Measurements from ENCODE around the gene ROPN1. TPM values are rescaled to one million over a fixed set of nuclear protein-coding genes. Genes with fewer than 3 reads are reported as not detected.
"Not testable (repeated sequence)": the region's sequence is repeated elsewhere in the genome, so short reads cannot be mapped to it uniquely, and the experiment has no call there.

The ROPN1 gene
- total RNA-seq, 2 experiments from 2014 or later, result not detected

GRCh38 chr3:124019291-124019690 is 27.4 kb upstream of the ROPN1 start:
- DNase-seq, result no peak
- ChIA-PET POLR2A (no interaction called here), CTCF (interaction anchor here (1.0 kb wide), 1 partner anchor 14 kb away, joined by 3 read pairs; the partner anchor contains the start of gene KALRN)
- Mint-ChIP-seq H3K4me3 (no peak overlapping the region), H3K27me3 (peaks cover 27% of the 10 kb centered on the region), H3K27ac (no peak overlapping the region), H3K4me1 (no peaks in the 10 kb centered on the region), H3K36me3 (ENCODE audit: low read depth) (no peaks in the 10 kb centered on the region), H3K9me3 (no peaks in the 10 kb centered on the region)

- H3K36me3 Mint-ChIP-seq (ENCODE audit: low read depth); H3K9me3 Mint-ChIP-seq; H3K4me1 Mint-ChIP-seq; DNase-seq; CTCF ChIA-PET; H3K27ac Mint-ChIP-seq; H3K4me3 Mint-ChIP-seq; POLR2A ChIA-PET: not testable (repeated sequence)
- peaks cover 27% of the 10 kb centered on the region for H3K27me3 Mint-ChIP-seq
Measured at GRCh38 chr3:124017502-124017901, 25.6 kb upstream of the ROPN1 start.

GRCh38 chr3:124016483-124016882 is 24.6 kb upstream of the ROPN1 start:
- CTCF ChIA-PET, result interaction anchor here (1.0 to 1.5 kb wide), 3 partner anchors 10 to 64 kb away, joined by 3 to 4 read pairs (median 4); partner anchors contain the start of gene KALRN
- H3K4me1 Mint-ChIP-seq; H3K27ac Mint-ChIP-seq; H3K4me3 Mint-ChIP-seq; POLR2A ChIA-PET; H3K36me3 Mint-ChIP-seq (ENCODE audit: low read depth); DNase-seq; H3K9me3 Mint-ChIP-seq: not testable (repeated sequence)
- H3K27me3 Mint-ChIP-seq, result peaks cover 30% of the 10 kb centered on the region

DNA sequence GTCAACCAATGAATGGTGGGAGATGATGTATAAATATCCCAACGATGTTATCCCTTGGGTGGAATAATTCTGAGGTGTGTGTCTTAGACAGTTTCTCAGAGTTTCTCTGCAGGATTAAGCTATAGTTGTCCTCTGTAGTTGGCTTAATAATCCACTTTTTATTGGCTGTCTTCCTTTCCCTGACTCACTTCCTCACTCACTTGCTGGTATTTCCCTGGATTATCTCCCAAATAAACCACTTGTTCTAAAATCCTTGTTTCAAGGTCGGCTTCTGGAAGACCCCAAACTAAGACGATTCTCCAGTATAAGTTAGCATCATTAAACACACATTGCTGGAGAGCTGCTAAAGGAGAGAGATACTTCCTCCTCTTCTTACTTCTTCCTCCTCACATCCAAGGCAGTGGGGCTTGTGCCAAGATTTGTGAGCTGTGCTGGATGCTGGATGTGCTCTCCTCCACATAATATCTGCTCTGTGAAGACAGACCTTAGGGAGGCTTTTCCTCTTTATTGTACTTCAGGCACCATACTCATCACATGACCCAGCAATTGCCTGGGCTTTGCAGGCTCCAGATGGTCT is 22.5 kb upstream of the ROPN1 start:
- Mint-ChIP-seq H3K4me1 (no peaks in the 10 kb centered on the region), H3K4me3 (no peak overlapping the region), H3K9me3 (no peaks in the 10 kb centered on the region), H3K36me3 (ENCODE audit: low read depth) (no peaks in the 10 kb centered on the region), H3K27ac (no peak overlapping the region), H3K27me3 (peaks cover 37% of the 10 kb centered on the region)
- ChIA-PET POLR2A (no interaction called here), CTCF (interaction anchor here (1.5 kb wide), 1 partner anchor 18 kb away, joined by 5 read pairs; the partner anchor contains the start of gene KALRN)
- no peak for DNase-seq

DNA sequence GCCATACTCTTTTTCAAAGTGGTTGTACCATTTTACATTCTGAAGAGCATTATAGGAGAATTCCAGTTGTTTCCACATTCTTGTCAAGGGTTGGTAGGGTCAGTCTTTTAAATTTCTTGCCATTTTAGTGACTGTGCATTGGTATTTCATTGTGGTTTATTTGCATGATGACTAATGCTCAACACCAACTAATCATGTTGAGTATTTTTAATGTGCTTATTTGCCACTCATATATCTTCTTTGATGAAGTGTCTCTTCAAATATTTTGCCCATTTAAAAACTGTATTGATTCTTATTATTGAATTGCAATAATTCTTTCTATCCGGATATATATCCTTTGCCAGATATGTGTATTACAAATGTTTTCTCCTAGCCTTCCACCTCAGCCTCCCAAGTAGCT is 16.4 kb upstream of the ROPN1 start:
- H3K9me3 Mint-ChIP-seq; H3K4me3 Mint-ChIP-seq; H3K27ac Mint-ChIP-seq; POLR2A ChIA-PET; H3K4me1 Mint-ChIP-seq; DNase-seq; H3K36me3 Mint-ChIP-seq (ENCODE audit: low read depth): not testable (repeated sequence)
- peaks cover 45% of the 10 kb centered on the region for H3K27me3 Mint-ChIP-seq
- CTCF ChIA-PET, result interaction anchor here (1.3 kb wide), 1 partner anchor 24 kb away, joined by 6 read pairs; no protein-coding TSS in a partner anchor

- H3K27ac Mint-ChIP-seq, result no peak overlapping the region
- ChIA-PET POLR2A (no interaction called here), CTCF (interaction anchor here (1.3 kb wide), 1 partner anchor 25 kb away, joined by 6 read pairs; no protein-coding TSS in a partner anchor)
- no peaks in the 10 kb centered on the region for H3K9me3 Mint-ChIP-seq
- DNase-seq, result no peak
- H3K27me3 Mint-ChIP-seq, result peaks cover 49% of the 10 kb centered on the region
- H3K4me1 Mint-ChIP-seq, result no peaks in the 10 kb centered on the region
- no peak overlapping the region for H3K4me3 Mint-ChIP-seq
- no peaks in the 10 kb centered on the region for H3K36me3 Mint-ChIP-seq (ENCODE audit: low read depth)
Measured at GRCh38 chr3:124007186-124007585, 15.3 kb upstream of the ROPN1 start.

- H3K27me3 Mint-ChIP-seq, result peaks cover 52% of the 10 kb centered on the region
- POLR2A ChIA-PET; H3K27ac Mint-ChIP-seq; H3K4me1 Mint-ChIP-seq; DNase-seq; H3K4me3 Mint-ChIP-seq; CTCF ChIA-PET; H3K36me3 Mint-ChIP-seq (ENCODE audit: low read depth); H3K9me3 Mint-ChIP-seq: not testable (repeated sequence)
Measured at GRCh38 chr3:124002405-124003079, 10.6 kb upstream of the ROPN1 start.

- CTCF ChIA-PET; H3K4me1 Mint-ChIP-seq; DNase-seq; H3K36me3 Mint-ChIP-seq (ENCODE audit: low read depth); H3K4me3 Mint-ChIP-seq; H3K9me3 Mint-ChIP-seq; H3K27ac Mint-ChIP-seq; POLR2A ChIA-PET: not testable (repeated sequence)
- peaks cover 44% of the 10 kb centered on the region for H3K27me3 Mint-ChIP-seq
Measured at GRCh38 chr3:124001366-124001765, 9.4 kb upstream of the ROPN1 start.

GRCh38 chr3:123997543-123997942 is 5.6 kb upstream of the ROPN1 start:
- H3K4me3 Mint-ChIP-seq, result no peak overlapping the region
- H3K27me3 Mint-ChIP-seq, result peaks cover 24% of the 10 kb centered on the region
- CTCF ChIA-PET, result no interaction called here
- H3K4me1 Mint-ChIP-seq, result no peaks in the 10 kb centered on the region
- DNase-seq, result no peak
- H3K36me3 Mint-ChIP-seq (ENCODE audit: low read depth), result no peaks in the 10 kb centered on the region
- POLR2A ChIA-PET, result no interaction called here
- no peaks in the 10 kb centered on the region for H3K9me3 Mint-ChIP-seq
- no peak overlapping the region for H3K27ac Mint-ChIP-seq

DNA sequence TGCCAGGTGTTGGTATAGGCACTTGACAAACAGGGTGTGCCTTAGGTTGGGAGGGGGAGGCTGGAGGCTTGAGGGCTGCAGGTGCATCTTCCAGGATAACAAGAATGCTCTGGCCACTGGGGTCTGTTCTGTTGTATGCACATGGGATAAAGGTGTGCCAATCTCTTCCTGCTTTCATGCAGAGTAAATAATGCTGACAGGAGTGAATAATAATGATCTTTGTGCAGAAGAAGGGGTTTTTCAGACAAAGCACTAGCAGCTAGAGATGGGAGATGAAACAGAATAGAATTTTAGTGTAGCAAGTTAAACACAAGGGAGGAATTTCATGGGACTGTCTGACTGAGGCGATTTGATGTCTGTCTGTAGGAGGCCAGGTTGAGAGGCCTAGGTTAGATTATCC is 1.9 kb upstream of the ROPN1 start:
- POLR2A ChIA-PET, result no interaction called here
- Mint-ChIP-seq H3K27me3 (peaks cover 33% of the 10 kb centered on the region), H3K9me3 (no peaks in the 10 kb centered on the region), H3K36me3 (ENCODE audit: low read depth) (no peaks in the 10 kb centered on the region), H3K4me1 (no peaks in the 10 kb centered on the region), H3K4me3 (no peak overlapping the region), H3K27ac (no peak overlapping the region)
- CTCF ChIA-PET, result no interaction called here
- no peak for DNase-seq

DNA sequence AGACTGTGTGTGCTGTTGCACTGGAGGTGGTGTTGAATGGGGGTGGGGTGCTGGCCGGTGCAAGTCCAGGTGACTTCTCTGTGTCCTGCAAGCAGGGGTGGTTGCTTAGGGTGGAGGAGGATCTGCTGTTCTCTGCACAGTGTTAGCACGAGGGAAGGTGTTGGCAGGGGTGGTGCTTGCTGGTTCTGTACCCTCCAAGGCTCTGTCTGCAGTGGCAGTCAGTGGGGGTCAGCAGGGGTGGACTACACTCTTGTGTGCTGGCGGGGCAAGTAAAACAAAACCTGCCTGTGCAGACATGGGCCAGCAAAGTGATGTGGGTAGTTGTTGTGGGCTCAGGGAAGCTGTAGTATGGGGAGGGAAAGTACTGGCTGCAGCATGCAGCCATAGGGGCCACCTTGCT is 5.5 kb downstream of the ROPN1 start:
- no peaks in the 10 kb centered on the region for H3K36me3 Mint-ChIP-seq (ENCODE audit: low read depth)
- H3K27ac Mint-ChIP-seq, result no peak overlapping the region
- no peaks in the 10 kb centered on the region for H3K4me1 Mint-ChIP-seq
- H3K4me3 Mint-ChIP-seq, result no peak overlapping the region
- peaks cover 63% of the 10 kb centered on the region for H3K27me3 Mint-ChIP-seq
- DNase-seq, result no peak
- ChIA-PET POLR2A (no interaction called here), CTCF (interaction anchor here (0.6 kb wide), 1 partner anchor 262 kb away, joined by 3 read pairs; no protein-coding TSS in a partner anchor)
- H3K9me3 Mint-ChIP-seq, result no peaks in the 10 kb centered on the region

DNA sequence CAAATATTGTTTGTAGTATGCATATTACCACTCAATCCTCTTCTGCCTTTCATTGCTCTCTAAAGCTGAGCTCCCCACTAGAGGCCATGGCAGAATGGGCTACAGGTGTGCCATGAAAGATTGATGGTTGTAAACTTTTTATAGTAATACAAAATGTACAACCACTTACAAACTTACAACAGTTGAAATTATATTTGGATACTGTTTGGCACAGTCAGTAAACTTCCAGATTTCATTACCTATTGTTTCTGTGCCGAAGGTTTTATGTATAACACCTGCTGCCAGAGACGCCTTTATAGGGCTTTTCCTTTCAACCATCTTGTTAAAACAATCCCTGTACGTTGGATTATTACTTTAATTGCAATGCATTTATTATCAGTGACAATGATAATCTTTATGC is 7.0 kb downstream of the ROPN1 start:
- H3K36me3 Mint-ChIP-seq (ENCODE audit: low read depth), result no peaks in the 10 kb centered on the region
- H3K9me3 Mint-ChIP-seq, result no peaks in the 10 kb centered on the region
- H3K27me3 Mint-ChIP-seq, result peaks cover 65% of the 10 kb centered on the region
- DNase-seq, result no peak
- CTCF ChIA-PET, result interaction anchor here (1.2 kb wide), 1 partner anchor 48 kb away, joined by 5 read pairs; the partner anchor contains the start of gene KALRN
- H3K4me1 Mint-ChIP-seq, result no peaks in the 10 kb centered on the region
- no peak overlapping the region for H3K27ac Mint-ChIP-seq
- H3K4me3 Mint-ChIP-seq, result no peak overlapping the region
- POLR2A ChIA-PET, result no interaction called here

DNA sequence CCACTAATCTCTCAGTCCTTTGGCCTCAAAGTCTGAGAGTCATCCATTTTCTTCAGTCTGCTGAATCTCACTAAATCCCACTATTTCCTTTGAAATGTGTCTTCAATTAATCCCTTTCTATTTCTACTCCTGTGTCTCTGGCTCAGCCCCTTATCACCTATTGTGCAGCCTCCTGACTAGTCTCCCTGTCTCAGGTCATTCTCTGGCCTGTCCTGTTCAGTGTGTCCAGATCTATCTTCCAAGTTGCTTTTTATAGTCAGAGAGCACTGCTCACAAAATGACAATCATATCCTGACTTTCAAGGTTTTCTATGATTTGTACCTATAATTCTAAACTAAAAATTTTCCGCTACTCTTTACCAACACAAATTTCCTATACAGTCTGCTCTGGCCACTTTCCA is 7.6 kb downstream of the ROPN1 start:
- DNase-seq, result no peak
- Mint-ChIP-seq H3K27ac (no peak overlapping the region), H3K27me3 (peaks cover 61% of the 10 kb centered on the region), H3K4me3 (no peak overlapping the region), H3K9me3 (no peaks in the 10 kb centered on the region), H3K4me1 (no peaks in the 10 kb centered on the region), H3K36me3 (ENCODE audit: low read depth) (no peaks in the 10 kb centered on the region)
- CTCF ChIA-PET, result interaction anchor here (1.2 kb wide), 1 partner anchor 49 kb away, joined by 5 read pairs; the partner anchor contains the start of gene KALRN
- POLR2A ChIA-PET, result no interaction called here

GRCh38 chr3:123981317-123981716 is 10.6 kb downstream of the ROPN1 start:
- H3K4me3 Mint-ChIP-seq; H3K36me3 Mint-ChIP-seq (ENCODE audit: low read depth); H3K9me3 Mint-ChIP-seq; H3K4me1 Mint-ChIP-seq; POLR2A ChIA-PET; H3K27ac Mint-ChIP-seq; DNase-seq: not testable (repeated sequence)
- peaks cover 46% of the 10 kb centered on the region for H3K27me3 Mint-ChIP-seq
- CTCF ChIA-PET, result interaction anchor here (1.2 kb wide), 1 partner anchor 46 kb away, joined by 3 read pairs; no protein-coding TSS in a partner anchor
